ENCODE results near the gene SOX18.
"Not testable (repeated sequence)": the region's sequence is repeated elsewhere in the genome, so short reads cannot be mapped to it uniquely, and the experiment has no call there.

DNA sequence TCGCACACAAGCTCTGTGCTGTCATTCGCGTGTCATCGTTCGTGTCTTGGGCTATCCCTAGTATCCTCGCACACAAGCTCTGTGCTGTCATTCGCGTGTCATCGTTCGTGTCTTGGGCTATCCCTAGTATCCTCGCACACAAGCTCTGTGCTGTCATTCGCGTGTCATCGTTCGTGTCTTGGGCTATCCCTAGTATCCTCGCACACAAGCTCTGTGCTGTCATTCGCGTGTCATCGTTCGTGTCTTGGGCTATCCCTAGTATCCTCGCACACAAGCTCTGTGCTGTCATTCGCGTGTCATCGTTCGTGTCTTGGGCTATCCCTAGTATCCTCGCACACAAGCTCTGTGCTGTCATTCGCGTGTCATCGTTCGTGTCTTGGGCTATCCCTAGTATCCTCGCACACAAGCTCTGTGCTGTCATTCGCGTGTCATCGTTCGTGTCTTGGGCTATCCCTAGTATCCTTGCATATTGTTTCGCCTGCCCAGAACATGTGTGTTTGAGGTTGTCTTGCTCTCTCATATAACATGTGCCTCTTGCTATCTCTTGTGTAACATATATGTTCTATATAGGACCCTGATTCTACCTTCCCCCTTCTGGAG, 37.9 kb upstream of the SOX18 start:
- TF ChIP-seq, protein P1, sequence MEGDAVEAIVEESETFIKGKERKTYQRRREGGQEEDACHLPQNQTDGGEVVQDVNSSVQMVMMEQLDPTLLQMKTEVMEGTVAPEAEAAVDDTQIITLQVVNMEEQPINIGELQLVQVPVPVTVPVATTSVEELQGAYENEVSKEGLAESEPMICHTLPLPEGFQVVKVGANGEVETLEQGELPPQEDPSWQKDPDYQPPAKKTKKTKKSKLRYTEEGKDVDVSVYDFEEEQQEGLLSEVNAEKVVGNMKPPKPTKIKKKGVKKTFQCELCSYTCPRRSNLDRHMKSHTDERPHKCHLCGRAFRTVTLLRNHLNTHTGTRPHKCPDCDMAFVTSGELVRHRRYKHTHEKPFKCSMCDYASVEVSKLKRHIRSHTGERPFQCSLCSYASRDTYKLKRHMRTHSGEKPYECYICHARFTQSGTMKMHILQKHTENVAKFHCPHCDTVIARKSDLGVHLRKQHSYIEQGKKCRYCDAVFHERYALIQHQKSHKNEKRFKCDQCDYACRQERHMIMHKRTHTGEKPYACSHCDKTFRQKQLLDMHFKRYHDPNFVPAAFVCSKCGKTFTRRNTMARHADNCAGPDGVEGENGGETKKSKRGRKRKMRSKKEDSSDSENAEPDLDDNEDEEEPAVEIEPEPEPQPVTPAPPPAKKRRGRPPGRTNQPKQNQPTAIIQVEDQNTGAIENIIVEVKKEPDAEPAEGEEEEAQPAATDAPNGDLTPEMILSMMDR (IDR thresholded peaks at IDR 0.05): not testable (repeated sequence)
- not testable (repeated sequence) for TF ChIP-seq POLR2A (IDR thresholded peaks at IDR 0.05)

Measured in gastroesophageal sphincter (tissue), 3 donors.